ENCODE data around the gene SEC24C.
"Not testable (repeated sequence)": the region's sequence is repeated elsewhere in the genome, so short reads cannot be mapped to it uniquely, and the experiment has no call there.

Gene SEC24C

DNA sequence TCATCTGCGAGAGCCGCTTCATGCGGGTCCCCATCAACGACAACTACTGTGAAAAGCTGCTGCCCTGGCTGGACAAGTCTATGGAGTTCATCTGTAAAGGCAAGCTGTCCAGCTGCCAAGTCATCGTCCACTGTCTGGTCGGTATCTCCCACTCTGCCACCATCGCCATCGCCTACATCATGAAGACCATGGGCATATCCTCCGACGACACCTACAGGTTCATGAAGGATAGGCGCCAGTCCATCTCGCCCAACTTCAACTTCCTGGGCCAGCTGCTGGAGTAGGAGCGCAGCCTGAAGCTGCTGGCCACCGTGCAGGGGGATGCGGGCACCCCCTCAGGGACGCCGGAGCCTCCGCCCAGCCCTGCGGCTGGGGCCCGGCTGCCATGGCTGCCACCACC, 11.7 kb upstream of the SEC24C start:
- no peak for DNase-seq (ENCODE audit: low spot score)

GRCh38 chr10:73732931-73733623, 11.1 kb upstream of the SEC24C start:
- DNase-seq (ENCODE audit: low spot score), result no peak

DNA sequence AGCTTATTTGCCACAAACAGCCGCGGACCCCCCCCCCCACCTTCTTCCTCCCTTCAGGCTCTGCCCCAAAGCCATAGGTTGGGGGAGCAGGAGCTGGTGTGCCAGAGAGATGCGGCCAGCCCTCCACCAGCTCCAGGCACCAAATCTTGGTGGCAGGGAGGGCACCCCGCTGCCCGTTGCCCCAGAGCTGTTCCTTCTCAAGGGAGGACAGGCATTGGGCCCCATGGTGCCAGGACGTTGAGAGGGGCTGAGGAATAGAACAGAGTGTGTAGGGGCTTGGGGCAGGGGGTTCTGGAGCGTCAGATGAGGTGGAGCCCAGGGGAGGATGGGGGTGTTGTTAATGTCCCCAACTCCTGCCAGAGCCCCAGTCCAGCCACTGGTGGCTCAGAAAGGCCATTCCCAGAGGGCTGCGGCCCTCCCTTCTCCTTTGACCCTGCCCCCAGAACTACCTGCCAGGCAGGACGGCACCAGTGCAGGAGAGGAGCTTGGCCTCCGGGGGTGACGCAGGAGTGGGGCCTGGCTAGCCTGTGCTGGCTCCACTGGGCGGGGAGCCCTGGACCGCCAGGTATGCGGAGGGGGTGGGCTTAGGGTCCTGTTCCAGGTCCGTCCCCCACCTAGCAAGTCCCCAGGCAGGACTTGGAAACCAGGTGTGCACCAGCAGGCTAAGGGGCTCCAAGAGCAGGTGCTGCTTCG, 10.0 kb upstream of the SEC24C start:
- DNase-seq (ENCODE audit: low spot score), result no peak

- DNase-seq (ENCODE audit: low spot score), result no peak
Measured at GRCh38 chr10:73734796-73735305, 9.3 kb upstream of the SEC24C start.

GRCh38 chr10:73740501-73741254, 3.5 kb upstream of the SEC24C start:
- not testable (repeated sequence) for DNase-seq (ENCODE audit: low spot score)

DNA sequence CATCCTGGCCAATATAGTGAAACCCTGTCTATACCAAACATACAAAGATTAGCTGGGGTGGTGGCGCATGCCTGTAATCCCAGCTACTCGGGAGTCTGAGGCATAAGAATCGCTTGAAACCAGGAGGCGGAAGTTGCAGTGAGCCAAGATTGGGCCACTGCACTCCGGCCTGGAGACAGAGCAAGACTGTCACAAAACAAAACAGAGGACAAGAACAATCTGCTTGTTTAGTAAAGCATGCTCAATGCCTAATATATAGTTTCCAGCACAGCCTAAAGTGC, 1.8 kb upstream of the SEC24C start:
- no peak for DNase-seq (ENCODE audit: low spot score)

DNA sequence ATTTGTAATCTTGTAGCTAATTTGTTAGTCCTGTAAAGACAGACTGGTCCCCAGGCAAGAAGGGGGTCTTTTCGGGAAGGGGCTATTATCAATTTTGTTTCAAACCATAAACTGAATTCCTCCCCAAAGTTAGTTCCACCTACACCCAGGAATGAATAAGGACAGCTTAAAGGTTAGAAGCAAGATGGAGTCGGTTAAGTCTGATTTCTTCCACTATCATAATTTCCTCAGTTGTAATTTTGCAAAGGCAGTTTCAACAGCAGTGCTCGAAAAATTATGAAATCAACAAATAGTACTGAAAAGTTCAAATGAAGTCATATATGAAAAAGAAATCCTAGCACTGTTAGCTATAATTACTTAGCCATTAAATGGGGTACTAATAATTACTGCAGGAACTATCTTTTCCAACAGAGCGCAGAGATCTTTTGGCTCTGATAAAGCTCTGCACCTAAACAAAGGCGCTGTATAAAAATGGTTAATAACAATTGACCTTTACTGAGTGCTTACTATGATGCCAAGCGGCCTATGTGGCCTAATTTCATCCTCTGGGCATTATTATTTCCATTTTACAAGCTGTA, 756 bp upstream of the SEC24C start:
- no peak for DNase-seq (ENCODE audit: low spot score)

DNA sequence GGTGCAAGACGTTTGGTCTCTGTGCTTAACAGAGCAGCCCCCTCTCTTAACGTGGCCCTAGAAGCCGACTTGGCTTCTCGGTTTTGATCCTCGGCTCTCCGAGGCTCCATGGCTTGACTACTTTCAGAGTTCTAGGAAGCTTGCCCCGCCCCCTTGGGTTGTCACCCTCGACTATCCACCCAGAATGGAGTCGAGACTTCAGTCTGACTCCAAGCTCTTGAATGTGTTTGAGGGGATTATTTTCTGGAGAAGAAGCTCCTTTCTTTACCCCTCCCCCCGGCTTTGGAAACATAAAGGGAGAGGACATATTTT, 448 bp downstream of the SEC24C start:
- DNase-seq (ENCODE audit: low spot score), result peak; percentile 82

GRCh38 chr10:73746721-73747120, 2.5 kb downstream of the SEC24C start:
- no peak for DNase-seq (ENCODE audit: low spot score)

DNA sequence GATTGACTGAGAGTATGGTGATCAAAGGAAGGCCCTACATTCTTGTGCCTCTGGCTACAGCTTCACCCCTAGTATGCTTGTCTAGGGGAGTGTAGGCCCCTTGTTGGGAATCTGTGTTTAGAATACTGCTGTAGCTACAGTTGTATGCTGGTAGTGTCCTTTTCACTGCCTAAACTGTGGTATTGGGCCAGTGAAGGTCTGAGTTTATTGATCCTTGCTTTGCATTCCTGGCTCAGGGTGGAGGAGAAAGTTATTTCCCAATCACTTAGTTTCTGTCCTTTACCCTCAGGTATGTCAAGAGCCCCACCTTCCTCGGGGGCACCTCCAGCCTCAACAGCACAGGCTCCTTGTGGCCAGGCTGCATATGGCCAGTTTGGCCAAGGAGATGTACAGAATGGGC, 6.6 kb downstream of the SEC24C start:
- no peak for DNase-seq (ENCODE audit: low spot score)

GRCh38 chr10:73756183-73756582, 12.0 kb downstream of the SEC24C start:
- DNase-seq (ENCODE audit: low spot score), result peak; percentile 75

DNA sequence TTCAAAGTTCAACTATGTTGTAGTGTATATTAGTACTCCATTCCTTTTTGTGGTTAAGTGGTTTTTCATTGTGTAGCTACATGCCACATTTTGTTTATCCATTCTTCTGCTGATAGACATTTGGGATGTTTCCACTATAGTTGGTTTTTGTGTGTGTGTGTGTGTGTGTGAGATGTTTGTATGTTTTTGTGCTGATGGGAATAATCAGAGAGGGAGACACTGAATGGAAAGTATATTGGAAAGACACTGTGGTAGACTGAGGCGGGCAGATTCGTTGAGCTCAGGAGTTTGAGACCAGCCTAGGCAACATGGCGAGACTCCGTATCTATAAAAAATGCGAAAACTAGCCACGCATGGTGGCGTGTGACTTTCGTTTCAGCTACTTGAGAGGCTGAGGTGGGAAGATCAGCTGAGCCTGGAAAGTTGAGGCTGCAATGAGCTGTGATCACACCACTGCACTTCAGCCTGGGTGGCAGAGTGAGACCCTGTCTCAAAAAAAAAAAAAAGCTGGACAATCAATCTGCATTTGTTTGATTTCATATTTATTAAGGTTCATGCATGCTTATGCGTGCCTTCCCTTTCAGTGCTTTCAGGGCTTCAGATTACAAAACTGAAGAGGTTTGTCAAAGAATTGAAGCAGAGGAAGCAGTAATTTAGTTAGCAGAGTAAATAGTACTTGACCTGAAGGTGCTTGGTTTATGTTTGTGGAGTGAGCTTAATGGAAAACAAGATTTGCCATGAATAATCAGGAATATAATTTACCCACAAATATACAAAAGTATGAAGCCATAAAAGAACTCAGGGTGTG, 14.7 kb downstream of the SEC24C start:
- DNase-seq (ENCODE audit: low spot score), result no peak

- DNase-seq (ENCODE audit: low spot score), result no peak
Measured at GRCh38 chr10:73759512-73760115, 15.4 kb downstream of the SEC24C start.

DNA sequence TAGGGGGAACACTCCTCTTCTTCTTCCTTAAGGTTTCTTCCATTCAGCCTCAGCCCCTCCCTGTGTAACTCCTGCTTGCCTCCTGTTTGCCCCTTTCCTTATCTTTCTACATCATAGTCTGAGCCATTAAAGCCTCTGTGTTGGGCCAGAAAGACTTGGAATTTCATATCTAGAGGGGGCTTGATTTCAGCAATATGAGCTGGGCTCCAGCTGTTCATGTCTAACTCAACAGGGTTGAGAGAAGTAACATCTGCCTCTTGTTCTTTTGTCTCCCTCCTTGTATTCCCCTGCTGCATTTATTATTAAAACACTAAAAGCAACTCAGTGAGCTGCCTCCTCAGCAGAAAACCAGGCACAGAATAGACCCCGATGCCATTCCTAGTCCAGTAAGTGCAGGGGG, 17.6 kb downstream of the SEC24C start:
- no peak for DNase-seq (ENCODE audit: low spot score)

DNA sequence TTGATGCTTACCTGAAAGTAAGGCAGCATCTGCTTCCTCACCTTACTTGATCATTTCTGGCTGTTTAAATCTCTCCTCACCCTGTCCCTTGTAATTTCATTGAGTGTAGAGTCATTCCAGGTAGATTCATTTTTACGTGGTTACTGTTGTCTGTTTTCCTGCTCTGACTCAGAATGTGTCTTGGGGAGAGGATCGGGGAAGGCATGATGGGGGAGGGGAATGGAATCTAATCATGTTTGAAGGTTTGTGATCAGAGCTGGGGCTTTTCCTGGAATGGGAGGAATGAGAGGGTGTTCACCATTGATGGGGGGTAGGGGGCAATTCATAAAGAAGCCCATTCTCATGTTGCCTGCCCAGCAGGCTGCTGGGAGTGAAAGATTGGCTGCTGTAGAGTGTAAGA, 18.7 kb downstream of the SEC24C start:
- DNase-seq (ENCODE audit: low spot score), result no peak

DNA sequence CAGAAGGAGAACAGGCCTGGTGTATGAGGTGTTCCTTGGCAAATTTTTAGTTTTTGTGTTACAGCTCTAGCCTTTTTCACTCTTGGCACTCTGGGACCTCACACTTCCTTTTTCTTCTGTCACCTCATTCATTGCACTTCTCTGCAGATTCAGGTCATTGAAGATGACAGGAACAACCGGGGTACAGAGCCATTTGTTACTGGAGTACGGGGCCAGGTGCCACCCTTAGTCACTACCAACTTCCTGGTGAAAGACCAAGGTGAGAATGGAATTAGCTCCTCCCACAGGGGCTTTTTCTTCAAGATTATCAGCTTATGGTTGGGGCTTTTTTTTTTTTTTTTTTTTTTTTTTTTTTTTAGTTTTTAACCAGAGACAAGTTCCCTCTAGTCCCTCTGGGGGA, 19.2 kb downstream of the SEC24C start:
- DNase-seq (ENCODE audit: low spot score), result no peak

- DNase-seq (ENCODE audit: low spot score), result no peak
Measured at GRCh38 chr10:73765066-73765465, 20.9 kb downstream of the SEC24C start.

DNA sequence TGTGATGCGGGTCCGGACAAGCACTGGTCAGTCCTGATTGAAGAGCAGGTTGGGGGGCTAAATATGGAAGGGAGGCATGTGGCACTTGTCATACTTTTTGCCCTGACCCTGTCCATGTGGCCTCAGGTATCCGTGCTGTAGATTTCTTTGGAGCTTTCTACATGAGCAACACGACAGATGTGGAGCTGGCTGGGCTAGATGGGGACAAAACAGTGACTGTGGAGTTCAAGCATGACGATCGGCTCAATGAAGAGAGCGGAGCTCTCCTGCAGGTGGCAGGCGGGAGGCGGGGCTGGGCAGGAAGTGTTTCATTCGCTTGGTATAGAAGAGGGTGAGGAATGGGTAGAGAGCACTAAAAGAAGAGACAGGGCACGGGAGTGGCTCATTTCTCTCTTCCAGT, 24.7 kb downstream of the SEC24C start:
- DNase-seq (ENCODE audit: low spot score), result no peak

- DNase-seq (ENCODE audit: low spot score), result no peak
Measured at GRCh38 chr10:73769396-73769795, 25.2 kb downstream of the SEC24C start.

- peak; percentile 79 for DNase-seq (ENCODE audit: low spot score)
Measured at GRCh38 chr10:73771722-73772280, 27.6 kb downstream of the SEC24C start.

Measured in hematopoietic multipotent progenitor cell treated with erythropoietin and hydrocortisone succinate and interleukin-3 and kit ligand, for 17 days (in vitro differentiated cells).